Right ventricle myocardium superior (tissue), 1 donor: Measurements from ENCODE around the gene CDK2AP2. TPM values are rescaled to one million over a fixed set of nuclear protein-coding genes. Genes with fewer than 3 reads are reported as not detected.
"Not testable (repeated sequence)": the region's sequence is repeated elsewhere in the genome, so short reads cannot be mapped to it uniquely, and the experiment has no call there.

Experiments used
- ATAC-seq: fragments of 200-7000 bp; cut with Tn5 transposase; one replicate; pipeline ENCODE4 v1.9.1; 2020; ENCODE audit warnings: mild to moderate bottlenecking; ENCODE audit not compliant: poor library complexity
- DNase-seq: peaks from one replicate; pipeline ENCODE4 v3.0.0-alpha.2; 2020
- intact Hi-C: fragments of 100-400 bp; cut with DNase I; formaldehyde crosslinking; loops from one replicate; pipeline ENCODE4 v1.11.2; 2022
- long read RNA-seq: library from polyadenylated mRNA; unstranded; transcript quantifications from one replicate; pipeline ENCODE4 v2.0.0, GENCODE V29; 2021
- total RNA-seq: library from RNA; stranded (reverse); fragmentation: NEBNext Ultra II Directional; extraction: Animal tissue kit (Norgen Biotek cat#: 25700); gene quantifications from one replicate; pipeline ENCODE4 v1.2.1, GENCODE V29; 2021
- donor health status: DM: no; HTN: yes; CAD: no; lungs with severe emphysema.

The CDK2AP2 gene
- 57.8 TPM for total RNA-seq
- long read RNA-seq, transcript CDK2AP2-201 (4 exons, 1,378 nt) = major isoform, 115 of 126 reads
- long read RNA-seq, partial matches to known transcripts = 0 of 126 reads
- long read RNA-seq, other reads (novel, unspliced or antisense) = 3 of 126 reads

- peak; percentile 100 for DNase-seq
- ATAC-seq = peak; percentile 85
- intact Hi-C loops = loop anchor here (5.0 kb wide), 2 partner anchors 41 to 116 kb away; partner anchors contain the start of genes RAD9A and TMEM134
Measured at GRCh38 chr11:67507864-67508485, at the start of gene CDK2AP2. TSS of gene CDK2AP2 (minus strand) at chr11:67508162. CDS start at chr11:67508082, 80 bp downstream.

GRCh38 chr11:67556244-67556643 lies 48.3 kb upstream of the CDK2AP2 start:
- DNase-seq = no peak
- intact Hi-C loops = no loop called here
- no peak for ATAC-seq

DNA sequence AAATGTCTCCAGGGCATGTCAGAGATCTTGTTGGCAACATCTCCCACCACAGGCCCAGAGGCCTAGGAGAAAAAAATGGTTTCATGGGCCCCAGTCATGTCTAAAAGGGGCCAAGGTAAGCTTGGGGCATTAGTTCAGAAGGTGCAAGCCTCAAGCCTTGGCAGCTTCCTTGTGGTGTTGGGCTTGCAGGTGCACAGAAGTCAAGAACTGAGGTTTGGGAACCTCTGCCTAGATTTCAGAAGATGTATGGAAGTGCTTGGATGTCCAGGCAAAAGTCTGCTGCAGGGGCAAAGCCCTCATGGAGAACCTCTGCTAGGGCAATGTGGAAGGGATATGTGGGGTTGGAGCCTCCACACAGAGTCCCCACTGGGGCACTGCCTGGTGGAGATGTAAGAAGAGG lies 43.7 kb upstream of the CDK2AP2 start:
- DNase-seq, intact Hi-C loops, ATAC-seq: not testable (repeated sequence)

GRCh38 chr11:67551127-67551526 lies 43.2 kb upstream of the CDK2AP2 start:
- ATAC-seq (no peak), DNase-seq (no peak)
- intact Hi-C loops = no loop called here

- no peak for ATAC-seq
- DNase-seq = no peak
- intact Hi-C loops = no loop called here
Measured at GRCh38 chr11:67548555-67549110, 40.7 kb upstream of the CDK2AP2 start.

DNA sequence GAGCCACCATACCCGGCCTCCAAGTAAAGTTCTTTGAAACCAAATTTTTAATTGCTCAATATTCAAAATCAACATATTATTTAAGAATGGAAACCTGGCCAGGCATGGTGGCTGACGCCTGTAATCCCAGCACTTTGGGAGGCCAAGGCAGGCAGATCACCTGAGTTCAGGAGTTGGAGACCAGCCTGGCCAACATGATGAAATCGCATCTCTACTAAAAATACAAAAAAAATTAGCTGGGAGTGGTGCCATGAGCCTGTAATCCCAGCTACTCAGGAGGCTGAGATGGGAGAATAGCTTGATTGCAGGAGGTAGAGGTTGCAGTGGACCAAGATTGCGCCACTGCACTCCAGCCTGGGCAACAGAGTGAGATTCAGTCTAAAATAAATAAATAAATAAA lies 40.1 kb upstream of the CDK2AP2 start:
- intact Hi-C loops, ATAC-seq, DNase-seq: not testable (repeated sequence)

DNA sequence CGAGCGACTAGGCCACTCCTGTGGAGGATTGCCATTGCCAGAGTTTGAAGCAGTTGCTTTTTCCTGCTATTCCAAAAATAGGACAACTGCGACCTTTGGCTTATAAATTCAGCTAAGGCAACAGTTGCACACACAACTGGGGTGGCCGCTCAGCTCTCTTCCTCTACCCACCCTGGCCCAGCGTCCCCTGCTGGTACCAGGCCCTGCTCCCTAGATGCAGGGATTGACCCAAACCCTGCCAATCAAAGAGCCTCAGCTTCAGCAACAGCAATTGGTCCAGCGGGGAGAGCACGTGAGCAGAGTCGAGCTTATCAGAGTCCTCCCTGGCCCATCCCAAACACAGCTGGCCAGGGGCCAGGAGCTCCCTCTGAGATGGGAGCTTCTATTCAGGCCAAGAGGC lies 37.3 kb upstream of the CDK2AP2 start:
- ATAC-seq = peak; percentile 87
- DNase-seq = peak; percentile 76
- intact Hi-C loops = no loop called here

DNA sequence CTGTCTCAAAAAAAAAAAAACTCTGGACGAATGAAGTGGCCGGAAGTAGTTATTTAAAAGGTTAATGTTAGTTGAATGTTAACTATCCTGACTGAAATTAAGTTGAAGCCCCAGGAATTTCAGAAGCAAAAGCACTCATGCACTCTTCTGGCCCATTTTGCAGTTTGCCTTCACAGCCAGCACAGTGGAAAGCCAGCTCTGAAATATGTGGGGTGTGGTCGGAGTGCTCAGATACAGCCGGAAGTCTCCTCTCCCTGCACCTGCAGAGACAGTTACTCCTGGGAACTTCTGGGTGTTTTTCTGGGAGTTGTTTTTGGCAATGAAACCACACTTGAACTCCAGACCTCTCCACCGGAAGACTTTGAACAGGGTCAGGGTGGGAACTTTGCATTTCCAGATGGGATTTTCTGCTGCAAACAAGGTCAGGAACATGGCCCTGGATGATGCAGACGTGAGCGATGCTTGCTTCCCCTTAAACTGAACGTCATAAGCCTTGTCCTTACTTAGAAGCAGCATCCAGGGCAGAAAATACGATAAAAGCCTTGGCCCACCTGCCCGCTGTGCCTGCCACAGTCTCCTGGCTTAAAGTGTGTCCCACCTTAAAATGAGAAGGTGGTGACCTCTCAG lies 36.8 kb upstream of the CDK2AP2 start:
- ATAC-seq (peak; percentile 34), DNase-seq (no peak)

GRCh38 chr11:67543585-67543984 lies 35.6 kb upstream of the CDK2AP2 start:
- no peak for DNase-seq
- intact Hi-C loops = no loop called here
- ATAC-seq = no peak

More for the DNA sequence above, 36.8 kb upstream of the CDK2AP2 start:
- intact Hi-C loops = no loop called here

DNA sequence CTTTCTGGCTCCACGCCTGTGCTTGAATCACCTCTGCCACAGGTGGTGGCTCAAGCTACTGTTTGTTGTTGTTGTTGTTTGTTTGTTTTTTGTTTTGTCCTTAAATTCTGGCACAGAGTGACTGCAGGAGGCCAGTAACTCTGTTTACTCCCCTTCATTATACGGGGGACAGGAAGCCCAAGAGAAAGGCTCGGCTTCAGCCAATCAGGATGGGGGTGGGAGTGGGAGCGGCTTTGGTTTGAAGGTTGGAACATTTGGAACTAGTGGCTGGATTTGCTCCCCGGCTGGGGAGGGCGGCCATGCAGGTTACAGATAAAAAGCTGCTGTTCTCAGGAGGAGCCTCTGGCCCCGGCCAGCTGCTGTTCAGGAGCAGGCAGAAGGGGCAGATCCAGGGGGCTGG lies 35.0 kb upstream of the CDK2AP2 start:
- intact Hi-C loops = no loop called here
- DNase-seq = no peak
- ATAC-seq = no peak

DNA sequence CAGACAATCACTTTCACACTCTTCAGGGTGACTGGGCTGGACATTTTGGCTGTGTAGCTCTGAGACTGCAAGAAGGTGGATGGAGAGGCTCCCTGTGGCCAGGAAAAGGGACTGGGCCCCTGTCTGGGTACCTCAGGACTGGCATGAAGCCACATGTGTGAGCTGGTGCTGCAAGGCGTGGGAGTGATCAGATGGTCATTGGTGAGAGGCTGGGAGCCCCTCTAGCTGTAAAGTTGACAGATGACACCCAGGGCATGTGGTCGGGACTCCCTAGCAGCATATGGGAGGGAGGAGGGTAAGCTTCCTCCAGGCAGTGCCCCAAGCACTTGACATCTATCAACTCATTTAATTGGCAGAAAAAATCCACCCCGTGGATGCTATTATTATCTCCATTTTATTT lies 34.2 kb upstream of the CDK2AP2 start:
- ATAC-seq (no peak), DNase-seq (no peak)
- intact Hi-C loops = no loop called here

- ATAC-seq (no peak), DNase-seq (no peak)
- intact Hi-C loops = no loop called here
Measured at GRCh38 chr11:67541198-67541597, 33.2 kb upstream of the CDK2AP2 start.

DNA sequence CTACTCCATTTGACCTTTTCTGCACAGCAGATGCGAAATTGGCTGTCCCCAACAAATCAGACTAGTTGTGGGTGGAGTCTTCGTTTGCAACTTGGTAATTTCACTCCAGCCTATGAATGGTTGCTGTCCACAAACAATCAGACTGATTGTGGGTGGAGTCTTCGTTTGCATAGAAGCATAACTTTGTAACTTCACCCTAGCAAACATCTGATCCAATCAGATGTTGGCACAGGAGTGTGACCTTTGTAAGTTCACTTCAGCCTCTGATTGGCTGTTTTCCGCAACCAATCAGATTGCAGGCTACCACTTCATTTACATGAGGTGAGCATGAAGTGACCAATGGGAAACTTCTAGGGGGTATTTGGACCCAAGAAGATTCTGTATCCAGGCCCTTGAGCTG lies 31.6 kb upstream of the CDK2AP2 start:
- no peak for ATAC-seq
- intact Hi-C loops = no loop called here
- DNase-seq = no peak

DNA sequence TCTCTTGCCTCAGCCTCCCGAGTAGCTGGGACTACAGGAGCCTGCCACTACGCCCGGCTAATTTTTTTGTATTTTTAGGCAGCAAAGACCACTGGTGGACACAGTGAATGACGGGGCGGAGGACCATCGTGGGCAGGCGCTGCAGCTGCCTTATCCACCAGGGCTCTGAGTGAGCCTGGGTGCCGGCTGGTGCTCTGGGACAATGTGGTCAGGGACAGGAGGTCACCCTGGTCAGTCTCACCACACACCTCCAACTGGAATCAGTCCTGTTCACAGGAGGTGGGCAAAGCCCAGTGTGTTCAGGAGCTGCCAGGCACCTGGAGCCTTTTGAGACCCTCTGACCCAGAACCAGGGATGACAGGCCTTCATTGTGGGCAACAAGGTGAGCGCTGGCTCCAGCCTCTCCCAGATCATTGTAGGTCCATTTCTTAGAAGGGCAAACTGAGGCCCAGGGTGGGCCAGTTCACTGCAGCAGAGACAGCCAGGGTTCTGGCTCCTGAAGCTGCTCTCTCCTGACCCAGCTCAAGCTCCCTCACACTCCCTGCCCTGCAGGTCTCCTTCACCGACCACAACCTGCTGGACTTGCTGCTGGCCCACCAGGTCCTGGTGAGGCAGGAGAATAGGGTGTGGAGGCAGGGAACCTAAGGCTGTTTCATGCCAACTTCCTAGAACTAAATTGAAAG lies 31.0 kb upstream of the CDK2AP2 start:
- intact Hi-C loops = no loop called here
- no peak for ATAC-seq
- DNase-seq = no peak

DNA sequence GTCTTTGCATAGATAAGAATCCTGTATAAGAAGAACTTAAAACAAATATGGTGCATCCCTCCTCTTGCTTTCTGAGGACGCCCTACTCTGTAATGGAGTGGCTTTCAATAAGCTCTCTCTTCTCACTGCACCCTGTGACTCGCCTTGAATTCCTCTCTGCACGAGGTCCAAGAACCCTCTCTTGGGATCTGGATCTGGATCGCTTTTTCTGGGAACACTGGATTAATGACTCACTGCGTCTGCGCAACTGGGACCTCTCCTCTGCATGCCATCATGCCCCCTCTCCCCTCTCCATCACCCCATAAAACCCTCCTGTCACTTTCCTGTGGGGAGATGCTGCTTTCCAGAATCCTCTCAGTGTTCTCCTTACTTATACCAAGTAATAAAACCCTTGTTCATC lies 30.3 kb upstream of the CDK2AP2 start:
- intact Hi-C loops = no loop called here
- DNase-seq (no peak), ATAC-seq (peak; percentile 34)

GRCh38 chr11:67535561-67535960 lies 27.6 kb upstream of the CDK2AP2 start:
- intact Hi-C loops = no loop called here
- DNase-seq (no peak), ATAC-seq (no peak)

DNA sequence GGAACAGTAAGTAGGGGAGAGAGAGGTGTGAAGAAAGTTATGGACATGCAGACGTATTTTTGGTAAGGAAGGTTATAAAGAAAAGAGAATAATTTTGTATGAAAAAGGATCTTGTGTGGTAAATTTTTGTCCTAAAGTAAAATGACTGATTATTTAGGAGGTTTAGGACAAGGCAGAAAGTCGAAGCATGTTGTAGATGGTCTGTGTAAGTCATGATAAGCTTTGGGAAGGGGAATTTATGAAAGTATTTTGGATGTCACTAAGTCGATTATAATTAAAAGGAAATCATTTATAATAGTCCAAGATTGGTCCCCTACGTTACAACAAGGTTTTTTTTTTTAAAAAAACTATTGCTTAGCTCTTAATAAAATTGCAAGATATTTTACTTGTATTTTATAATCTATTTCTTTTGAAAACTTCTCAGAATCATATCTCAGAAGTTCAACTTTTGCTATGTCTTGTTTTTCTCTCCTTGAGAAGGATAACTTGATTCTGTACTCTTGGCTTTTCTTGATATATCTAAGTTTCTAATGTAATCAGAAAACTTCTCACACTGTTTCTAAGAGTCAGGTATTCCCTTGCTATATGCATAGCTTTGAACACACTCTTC lies 26.2 kb upstream of the CDK2AP2 start:
- DNase-seq (no peak), ATAC-seq (no peak)
- intact Hi-C loops = no loop called here

- no peak for DNase-seq
- ATAC-seq = no peak
- intact Hi-C loops = no loop called here
Measured at GRCh38 chr11:67532889-67533288, 24.9 kb upstream of the CDK2AP2 start.

DNA sequence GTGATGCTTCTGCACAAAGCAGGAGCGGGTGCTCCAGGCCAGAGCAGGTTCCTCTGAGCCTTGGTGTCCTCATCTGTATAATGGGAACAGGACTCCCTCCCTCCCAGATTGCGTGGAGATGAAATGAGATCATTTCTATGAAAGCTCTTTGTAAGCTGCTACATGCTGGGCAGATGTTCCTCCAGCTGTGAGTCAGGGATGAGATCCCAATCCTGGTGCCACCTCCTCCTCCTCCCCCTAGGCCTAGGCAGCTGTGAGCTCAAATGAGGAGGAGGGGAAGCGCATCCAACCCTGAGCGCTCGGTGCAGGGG lies 22.3 kb upstream of the CDK2AP2 start:
- ATAC-seq (no peak), DNase-seq (no peak)
- intact Hi-C loops = no loop called here
